GM12864 (cell line): Measurements from ENCODE around the gene KIF18A.

Source experiments
- DNase-seq: peaks from one replicate; pipeline ENCODE4 v3.0.0-alpha.2; 2011; ENCODE audit warnings: low read depth
- H3K4me3 ChIP-seq: 2 replicates; pipeline ENCODE4 v1.5.1; 2011; ENCODE audit warnings: mild to moderate bottlenecking, low read depth, low read length, control low read depth
- CTCF ChIP-seq: IDR thresholded peaks from 2 replicates; pipeline ENCODE4 v1.5.1; 2011; ENCODE audit warnings: low read depth, mild to moderate bottlenecking, moderate library complexity, low read length, control low read depth, inconsistent platforms; ENCODE audit errors: missing control alignments

KIF18A gene

GRCh38 chr11:28048812-28049211 lies 59.1 kb downstream of the KIF18A start:
- H3K4me3 ChIP-seq, result no peak overlapping the region
- no peak for TF ChIP-seq CTCF
- no peak for DNase-seq

- no peak for TF ChIP-seq CTCF
- H3K4me3 ChIP-seq, result no peak overlapping the region
- no peak for DNase-seq
These were observed 63.8 kb downstream of the KIF18A start for GRCh38 chr11:28043930-28044709.

GRCh38 chr11:28040384-28040783 lies 67.6 kb downstream of the KIF18A start:
- no peak for TF ChIP-seq CTCF
- no peak for DNase-seq
- no peak overlapping the region for H3K4me3 ChIP-seq

- DNase-seq, result no peak
- no peak overlapping the region for H3K4me3 ChIP-seq
- no peak for TF ChIP-seq CTCF
These were observed 69.2 kb downstream of the KIF18A start for GRCh38 chr11:28038775-28039174.

GRCh38 chr11:28026634-28027290 lies 81.2 kb downstream of the KIF18A start:
- no peak for TF ChIP-seq CTCF
- DNase-seq, result no peak
- no peak overlapping the region for H3K4me3 ChIP-seq

- no peak overlapping the region for H3K4me3 ChIP-seq
- no peak for DNase-seq
- no peak for TF ChIP-seq CTCF
These were observed 90.1 kb downstream of the KIF18A start for GRCh38 chr11:28017816-28018215.
